C1 segment of cervical spinal cord (tissue), 14 donors: ENCODE data around the gene POLD3.

Experiments
- DNase-seq, 14 donors: peaks; one replicate each; lab custom pipeline; 2025; lab: John Stamatoyannopoulos, UW

The POLD3 gene

DNA sequence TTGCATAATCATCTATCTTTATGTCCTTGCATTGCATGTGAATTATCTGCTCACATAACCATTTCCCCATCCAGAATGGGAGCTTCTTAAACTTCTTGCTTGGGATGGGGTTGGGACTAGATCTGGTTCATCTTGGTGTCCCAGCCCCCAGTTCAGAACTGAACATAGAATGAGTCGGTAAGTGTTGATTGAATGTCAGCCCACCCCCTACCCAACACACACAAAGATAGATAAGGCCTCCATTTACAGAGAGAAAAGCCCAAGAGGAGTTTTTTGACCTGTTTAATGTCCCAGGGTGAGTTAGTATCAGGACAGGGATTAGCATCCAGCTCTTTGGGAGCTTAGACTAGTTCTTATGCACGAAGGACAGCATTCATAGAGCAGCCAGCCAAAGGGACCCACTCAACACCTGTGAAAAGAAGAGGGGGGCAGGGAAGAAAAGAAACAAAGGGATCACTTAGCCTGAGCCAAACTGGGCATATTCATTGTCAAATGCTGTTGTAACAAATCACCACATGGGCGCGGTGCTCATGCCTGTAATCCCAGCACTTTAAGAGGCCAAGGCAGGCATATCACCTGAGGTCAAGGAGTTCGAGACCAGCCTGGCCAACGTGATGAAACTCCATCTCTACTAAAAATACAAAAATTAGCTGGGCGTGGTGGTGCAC, 81.4 kb downstream of the POLD3 start:
- DNase-seq: peak in 3 of 14 donors; percentile 38 to 51 (median 41)

DNA sequence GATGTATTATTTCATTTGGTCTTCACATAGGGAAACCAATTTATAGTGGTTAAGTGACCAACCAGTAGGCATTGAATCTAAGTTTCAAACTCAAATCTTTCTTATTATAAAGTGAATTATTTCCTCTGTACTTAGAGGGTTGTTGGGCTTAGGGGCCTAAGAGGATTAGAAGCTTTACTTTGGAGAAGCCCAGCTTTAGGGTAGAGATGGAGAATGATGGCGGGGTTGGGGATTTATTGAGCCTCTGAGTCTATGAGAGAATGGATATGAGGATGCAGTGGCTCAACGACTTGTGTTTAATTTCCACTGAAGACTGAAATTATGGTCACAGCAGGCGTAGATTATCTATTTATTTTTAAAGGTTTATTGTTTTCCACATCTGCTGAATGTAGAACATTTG, 83.4 kb downstream of the POLD3 start:
- no peak for DNase-seq

DNA sequence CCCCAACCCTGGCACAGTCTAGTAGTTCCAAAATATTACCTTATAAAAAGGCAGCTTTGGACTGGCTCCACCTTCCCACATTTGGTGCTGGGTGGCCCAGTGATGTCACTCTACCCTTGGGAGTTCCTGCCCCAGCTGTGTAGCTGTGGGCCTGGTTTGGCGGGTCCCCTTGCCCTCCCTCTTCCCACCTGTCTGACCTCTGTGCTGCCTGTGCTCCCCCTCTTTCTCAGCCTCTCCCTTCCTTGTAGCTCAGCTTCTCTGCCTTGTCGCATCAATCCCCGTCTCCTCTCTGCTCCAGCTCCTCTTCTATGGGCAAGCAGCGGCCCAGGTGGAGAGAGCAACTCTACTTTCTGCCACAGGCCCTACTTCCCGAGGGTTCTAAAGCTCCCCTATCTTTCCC, 84.2 kb downstream of the POLD3 start:
- DNase-seq: no peak

DNA sequence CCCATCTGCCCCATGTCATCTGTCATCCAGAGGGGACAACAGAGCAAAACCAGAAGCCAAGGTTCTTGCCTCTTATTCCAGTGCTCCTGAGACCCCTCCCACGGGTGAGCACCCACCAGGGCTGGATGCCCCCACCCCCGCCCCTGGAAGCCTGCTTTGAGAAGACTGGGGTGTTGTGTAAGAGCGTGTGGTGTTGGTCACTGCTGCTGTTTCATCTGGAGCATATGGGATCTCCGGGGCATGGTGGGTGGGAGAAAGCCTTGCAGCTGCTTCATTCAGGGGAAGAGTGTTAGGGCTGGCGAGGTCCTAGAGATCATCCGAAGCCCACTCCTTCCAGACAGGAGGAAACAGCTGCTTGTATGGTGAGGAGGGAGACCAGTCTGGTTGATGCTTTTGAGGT, 84.7 kb downstream of the POLD3 start:
- no peak for DNase-seq

DNA sequence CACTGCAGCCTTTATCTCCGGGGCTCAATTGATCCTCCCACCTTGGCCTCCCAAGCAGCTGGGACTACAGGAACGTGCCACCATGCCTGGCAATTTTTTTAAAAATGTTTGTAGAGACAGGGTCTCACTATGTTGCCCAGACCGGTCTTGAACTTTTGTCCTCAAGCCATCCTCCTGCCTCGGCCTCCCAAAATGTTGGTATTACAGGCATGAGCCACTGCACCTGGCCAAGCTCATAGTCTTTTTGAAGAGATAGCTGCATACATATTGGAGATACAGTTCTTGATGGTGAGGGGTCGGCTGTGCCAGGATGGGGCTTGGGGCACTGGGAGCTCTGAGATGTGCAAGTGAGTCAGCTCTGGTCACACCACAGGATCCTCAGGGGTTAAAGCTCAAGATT, 85.7 kb downstream of the POLD3 start:
- DNase-seq: no peak

DNA sequence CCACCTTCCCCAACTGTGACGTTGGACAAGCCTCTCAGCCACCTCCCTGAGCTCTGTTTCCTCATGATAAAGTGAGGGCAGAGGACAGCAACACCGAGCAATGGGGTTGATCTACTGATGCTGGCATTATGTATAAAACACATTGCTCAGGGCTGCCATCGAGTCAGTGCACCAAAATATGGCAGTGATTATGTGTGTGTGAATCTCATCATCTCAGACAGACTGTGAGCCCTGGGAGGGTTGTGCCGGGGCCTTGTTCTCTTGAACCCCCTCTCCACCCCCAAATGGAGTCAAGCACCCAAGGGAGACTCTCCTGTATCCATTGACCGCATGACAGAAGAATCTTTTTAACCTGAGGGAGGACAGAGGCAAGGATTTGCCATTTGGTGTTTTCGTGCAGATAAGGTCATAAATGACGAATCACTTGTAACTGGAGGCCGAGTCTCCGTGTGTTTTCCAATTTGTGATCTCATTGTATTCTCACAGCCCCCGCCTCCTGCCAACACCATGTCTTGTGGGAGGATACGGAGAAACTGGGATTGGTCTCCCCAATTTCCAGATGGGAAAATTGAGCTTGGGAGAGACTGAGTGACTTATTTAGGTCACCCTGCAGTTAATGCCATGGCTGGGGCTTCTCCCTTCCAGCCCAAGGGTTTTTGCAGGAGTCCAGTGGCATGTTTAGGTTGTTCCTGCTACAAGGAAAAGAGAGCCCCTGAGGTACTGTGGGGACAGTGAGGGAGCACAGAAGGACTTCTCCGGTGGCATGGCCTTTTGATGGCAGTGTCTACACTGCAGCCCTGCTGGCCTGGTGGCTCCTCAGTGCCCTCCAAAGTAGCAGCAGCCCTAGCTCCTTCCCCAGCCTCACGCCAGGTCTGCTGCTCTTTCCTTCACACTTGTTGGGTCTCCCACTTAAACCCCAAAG, 86.5 kb downstream of the POLD3 start:
- no peak for DNase-seq

DNA sequence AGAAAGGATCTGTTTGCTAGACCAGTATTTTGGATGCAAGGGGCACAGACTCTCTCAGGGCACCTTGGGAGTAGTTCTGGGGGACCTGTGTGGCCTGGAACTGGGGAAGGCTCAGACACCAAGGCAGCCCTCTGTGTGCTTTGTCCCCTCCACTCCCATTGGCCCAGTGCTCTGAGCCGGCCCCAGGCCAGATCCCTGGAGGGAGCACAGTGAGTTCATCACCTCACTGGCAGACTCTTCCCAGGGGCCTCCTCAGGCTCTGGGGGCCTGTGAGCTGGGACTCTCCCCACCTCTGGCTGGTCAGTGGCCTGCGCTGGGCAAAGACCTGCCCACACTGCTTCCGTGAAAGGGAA, 87.1 kb downstream of the POLD3 start:
- no peak for DNase-seq

DNA sequence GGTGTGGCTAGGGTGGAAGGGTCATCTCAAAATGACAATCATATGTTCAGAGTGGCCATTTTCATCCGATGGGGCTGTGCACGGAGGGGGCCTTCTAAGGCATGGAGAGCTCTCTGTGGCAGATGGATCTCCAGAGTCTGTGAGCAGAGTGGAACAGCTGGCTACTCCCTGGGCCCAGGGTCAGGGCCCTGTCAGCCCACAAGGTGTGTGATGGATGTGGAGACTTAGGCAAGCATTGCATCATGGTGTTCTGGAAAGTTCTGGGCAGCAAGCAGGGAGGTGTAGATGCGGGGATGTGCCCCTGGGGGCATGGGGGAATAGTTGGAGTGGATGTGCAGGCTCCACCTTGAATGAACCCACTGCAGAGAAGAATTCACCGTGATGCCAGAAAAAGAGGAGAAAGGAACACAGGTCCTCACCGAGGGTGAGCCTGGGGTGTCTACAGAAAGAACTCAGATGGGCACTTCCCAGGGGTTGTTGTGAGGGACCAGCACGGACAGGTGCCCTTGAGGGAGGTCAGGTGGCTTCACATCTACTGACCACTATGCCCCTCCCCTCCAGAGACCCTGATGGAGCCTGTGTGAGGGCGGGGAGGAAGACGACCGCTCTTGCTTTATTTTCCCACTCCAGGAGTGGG, 87.8 kb downstream of the POLD3 start:
- DNase-seq: no peak

DNA sequence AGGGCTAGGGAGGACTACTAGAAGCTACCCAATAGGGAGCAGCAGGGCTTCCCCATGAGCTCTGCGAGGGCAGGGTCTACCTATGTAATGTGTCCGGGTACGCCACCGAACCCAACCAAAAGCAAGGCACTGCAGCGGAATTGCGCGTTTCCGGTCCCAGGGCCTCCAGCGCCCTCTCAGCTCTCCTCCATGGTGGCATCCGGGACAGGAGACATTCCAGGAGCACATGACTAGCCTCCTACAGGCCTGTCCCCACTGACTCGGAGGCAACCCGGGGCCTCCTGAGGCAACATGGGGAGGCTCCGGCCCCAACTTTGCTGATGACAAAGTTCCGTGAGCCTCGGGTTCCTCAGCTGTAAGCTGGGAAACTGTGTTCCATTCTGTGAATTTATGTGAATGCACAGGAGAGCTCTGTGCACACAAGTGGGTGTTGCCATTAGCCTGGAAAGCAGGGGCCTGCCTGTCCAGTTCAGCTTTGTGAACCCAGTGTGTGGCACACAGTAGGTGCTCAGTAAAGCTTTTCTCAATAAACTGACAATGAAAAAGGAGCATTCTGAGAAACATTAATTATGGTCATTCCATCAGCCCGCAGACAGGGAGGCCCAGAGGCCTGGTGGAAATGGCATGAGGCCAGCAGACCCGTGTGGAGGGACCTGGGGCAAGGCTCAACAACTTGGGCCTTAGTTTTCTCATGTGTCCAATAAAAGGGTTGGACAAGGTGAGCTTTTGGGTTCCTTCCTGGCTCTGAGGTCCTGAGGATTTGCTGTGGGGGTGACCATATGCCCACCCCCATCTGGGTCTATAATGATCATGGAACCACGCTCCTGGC, 88.5 kb downstream of the POLD3 start:
- peak in 1 of 14 donors; percentile 38 for DNase-seq

DNA sequence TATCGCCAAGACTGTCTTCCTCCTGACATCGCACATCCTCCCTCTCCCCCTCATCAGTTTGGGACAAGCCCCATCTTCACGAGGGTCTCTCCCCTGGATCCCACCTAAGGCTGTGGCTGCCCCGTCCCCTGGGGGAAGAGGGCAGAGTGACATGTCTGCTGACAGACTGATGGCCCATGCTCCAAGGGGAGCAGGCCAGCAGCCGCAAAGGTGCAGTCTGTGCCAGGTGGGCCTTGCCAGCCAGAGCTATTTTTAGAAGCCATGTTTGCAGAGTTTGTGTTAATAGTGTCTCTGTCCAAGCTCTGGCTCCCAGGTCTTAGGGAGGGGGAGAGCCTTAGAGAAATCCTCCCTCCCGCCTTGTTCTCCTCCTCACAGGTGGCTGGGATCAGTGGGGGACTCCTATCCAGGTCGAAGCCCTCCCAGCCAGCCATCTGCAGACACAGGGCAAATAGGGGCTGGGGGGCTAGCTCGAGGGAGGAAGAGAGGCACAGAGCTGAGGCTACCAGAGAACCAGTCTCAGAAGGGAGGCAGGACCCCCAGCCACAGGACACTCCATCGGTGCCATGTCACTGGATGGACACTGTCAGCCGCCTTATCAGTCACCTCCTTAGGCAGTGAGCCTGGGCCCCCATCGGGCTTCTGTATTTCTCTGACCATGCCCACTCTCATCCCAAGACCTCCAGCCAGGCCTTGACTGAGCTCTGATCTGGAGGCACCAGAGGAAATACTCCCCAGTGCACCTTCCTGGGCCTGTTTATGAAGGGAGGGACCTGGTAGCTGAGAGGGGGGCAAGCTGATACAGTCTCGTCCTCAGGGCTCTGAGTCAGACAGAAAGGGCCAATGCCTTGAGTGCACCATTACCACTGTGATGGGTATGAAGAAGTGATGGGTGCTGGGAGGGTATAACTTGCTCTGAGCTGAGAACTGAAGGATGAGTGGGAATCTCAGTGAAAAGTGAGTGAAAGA, 89.6 kb downstream of the POLD3 start:
- DNase-seq: peak in 3 of 14 donors; percentile 12 to 92 (median 18)

DNA sequence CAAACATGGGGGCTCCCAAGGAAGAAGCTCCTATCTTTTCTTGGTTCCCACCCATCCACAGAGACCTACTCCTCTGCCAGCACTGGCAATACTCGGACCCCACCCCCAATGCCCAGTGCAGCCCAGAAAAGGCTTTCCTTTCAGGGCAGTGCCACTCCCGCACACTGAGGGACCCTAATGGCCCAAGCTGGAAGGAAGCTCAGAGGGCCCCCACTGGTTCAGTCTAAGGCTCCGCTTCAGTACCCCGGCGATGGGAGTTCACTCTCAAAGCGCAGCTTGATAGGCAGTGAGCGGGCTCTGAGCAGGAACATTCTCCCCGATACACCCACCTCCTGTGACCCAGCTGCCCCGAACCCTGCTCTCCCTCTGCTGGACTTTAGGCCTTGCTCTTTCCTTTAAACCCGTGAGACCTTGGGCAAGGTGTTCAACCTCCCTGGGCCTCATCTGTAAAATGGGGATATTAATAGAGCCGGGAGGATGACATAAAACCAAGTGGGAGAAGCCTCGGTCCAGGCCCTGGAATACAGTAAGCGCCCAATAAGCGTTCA, 90.4 kb downstream of the POLD3 start:
- DNase-seq: no peak

DNA sequence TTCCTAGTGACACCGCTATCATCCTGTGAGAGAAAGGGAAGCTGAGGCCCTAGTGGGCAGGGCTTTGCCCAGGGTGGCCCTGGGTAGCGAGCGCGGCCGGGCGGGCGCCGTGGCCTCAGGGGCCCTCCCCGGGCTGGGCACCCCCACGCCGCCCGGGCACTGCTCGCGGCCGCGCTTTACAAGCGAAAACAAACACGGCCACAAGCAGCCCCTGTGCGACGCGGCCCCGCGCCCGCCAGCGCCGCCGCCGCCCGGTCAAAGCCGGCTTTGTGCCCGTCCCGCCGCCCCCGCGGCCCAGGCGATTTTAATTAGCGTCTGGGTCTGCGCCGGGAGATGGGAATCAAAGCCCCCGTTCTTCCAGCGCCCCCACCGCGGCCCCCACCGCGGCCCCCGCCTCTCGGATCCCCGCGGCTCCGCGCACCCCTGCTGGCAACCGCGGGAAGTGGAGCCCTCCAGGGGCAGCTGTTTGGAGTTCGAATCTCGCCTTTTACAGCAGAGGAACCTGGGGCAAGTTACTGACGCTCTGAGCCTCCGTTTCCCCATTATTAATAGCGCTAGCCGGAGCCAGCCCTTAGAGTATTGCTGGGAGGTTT, 91.0 kb downstream of the POLD3 start:
- peak in 13 of 14 donors; percentile 29 to 88 (median 72) for DNase-seq

DNA sequence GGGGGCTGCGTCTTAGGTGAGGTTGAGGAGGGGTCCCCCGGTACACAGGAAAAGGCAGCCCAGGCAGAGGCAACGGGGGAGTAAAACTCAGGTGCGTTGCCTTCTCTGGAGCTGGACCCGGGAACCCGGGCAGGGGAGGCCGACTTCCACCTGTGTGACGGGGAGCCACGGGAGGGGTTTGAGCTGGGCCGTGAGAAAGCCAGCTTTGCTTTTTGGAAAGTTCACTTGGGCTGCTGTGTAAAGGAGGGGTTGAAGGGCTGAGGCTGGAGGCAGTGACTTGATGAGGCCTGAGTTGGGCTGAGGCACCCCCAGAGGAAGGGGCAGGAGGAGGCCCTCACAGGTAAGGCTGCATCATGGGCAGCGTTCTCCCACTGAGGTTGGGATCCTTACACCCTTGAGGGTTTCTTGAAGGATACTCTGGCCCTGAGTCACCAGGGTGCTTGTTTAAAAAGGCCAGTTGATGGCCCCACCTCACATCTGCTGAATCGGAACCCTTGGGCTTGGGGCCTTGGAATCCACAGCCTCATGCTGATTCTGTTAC, 91.6 kb downstream of the POLD3 start:
- peak in 1 of 14 donors; percentile 54 for DNase-seq

DNA sequence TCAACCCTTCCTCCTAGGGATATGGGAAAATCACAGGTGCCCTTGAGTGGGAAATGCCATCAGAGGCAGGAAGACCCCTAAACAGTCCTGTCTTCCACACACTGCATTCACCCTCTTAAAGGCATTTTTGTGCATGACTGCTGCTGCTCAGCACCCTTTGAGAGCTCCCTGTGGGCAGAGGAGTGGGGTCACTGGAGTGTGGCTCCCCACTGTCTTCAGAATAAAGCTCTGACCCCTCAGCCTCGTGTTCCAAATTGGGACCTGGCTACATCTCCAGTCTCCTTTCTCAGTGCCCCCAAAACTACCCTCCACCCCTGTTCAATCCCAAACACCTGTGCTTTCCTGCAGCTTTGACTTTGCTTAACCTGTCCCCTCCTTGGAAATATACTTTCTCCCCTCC, 92.3 kb downstream of the POLD3 start:
- no peak for DNase-seq

DNA sequence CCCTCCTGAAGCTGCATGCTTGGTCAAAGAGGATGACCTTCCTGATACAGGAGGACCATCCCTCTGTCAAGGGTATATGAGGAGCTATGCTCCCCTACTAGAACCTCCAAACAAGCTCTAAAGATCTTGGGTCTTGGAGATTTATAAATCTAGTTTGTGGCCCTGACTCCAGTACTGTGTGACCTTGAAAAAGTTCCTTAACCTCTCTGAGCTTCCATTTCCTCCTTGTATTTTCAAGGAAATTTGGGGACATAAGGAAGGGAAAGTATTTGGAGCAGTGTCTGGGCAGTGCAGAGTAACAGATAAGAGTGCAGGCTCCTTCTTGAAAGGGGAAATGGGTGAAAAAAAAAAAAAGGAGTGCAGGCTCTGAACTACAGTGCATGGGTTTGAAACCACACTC, 93.0 kb downstream of the POLD3 start:
- no peak for DNase-seq

DNA sequence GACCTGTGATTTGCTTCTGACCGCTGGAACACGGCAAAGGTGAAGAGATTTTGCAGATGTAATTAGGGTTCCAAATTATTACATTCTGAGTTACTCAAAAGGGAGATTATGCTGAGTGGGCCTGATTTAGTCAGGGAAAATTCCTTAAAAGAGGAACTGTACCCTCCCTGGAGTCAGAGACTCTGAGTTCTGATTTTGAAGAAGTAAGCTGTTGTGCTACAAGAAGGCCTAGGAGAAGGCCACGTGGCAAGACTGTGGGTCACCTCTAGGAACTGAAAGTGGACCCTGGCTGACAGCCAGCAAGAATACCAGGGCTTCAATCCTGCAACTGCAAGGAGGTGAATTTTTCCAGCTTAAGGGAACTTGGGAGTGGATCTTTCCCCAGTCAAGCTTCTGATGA, 93.5 kb downstream of the POLD3 start:
- DNase-seq: peak in 7 of 14 donors; percentile 8 to 40 (median 17)

DNA sequence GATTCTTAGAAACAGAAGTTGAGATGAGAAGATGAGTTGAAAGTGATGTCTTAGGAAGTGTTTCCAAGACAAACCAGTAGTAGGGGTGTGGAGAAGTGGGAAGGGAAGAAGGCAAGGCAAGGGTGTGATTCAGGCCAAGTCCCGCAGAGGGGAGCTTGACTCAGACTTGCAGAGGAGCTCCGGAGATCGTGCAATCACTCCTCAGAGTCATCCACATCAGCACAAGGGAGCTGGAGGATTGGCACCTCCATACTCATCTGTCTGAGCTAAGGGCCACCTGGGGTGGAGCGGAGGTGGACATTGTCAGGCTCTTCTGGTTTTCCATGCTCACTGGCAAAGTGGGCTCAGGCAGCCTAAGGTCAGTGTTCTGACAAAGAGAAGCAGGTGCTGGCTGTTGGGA, 94.4 kb downstream of the POLD3 start:
- DNase-seq: no peak

DNA sequence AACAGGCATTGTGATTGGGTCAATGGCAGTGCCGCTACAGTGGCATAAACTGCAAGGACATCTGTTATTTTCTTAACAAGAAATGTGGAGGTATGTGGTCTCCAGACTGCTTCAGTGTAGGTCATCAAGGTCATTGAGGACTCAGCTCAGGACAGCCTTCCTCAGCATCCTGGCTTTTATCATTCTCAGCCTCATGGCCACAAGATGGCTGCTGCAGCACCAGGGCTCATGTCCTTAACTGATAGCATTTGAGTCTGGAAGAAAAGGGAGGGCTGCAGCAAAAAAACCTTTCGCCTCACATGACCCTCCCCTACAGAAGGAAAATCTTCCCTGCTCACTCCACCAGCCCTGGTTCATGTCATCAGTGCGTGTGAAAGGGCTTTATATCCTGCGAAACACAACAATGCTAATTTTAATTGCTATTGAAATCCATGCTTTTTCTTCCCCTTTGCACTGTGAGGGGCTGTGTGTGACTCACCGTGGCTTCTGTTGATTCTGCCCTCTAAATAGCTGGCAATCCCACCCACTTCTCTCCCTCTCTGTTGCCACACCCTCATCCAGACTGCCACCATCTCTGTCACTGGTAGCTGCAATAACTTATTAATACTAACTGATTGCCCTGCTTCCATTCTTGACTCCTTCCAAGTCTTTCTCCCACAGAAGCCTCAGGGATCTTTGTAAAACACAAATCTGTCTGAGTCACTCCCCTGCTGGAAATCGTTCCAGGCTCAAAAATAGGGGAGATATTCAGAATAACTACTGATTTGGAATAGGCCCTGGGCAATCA, 95.0 kb downstream of the POLD3 start:
- no peak for DNase-seq

DNA sequence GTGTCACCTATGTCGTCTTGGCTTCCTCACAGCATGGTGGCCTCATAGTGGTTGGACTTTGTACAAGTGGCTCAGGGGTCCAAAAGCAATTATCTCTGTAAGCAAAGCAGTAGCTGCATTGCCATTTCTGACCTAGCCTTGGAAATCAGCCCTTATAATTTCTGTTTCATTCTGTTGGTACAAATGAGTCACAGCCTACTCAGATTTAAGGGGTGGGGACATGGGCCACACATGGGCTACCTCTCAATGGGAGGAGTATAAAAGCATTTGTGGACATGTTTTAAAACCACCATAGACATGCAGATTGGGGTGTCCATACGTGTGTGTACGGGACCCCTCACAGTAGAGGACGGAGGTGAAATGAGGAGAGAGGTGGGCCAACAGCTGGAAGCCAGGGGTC, 97.3 kb downstream of the POLD3 start:
- no peak for DNase-seq
